GM15510 (cell line): ENCODE results near the gene HLA-A.

Experiments used
- POLR2A ChIP-seq: IDR thresholded peaks from 3 replicates; pipeline ENCODE4 v1.6.1; 2011; ENCODE audit warnings: borderline replicate concordance; ENCODE audit not compliant: insufficient read length; ENCODE audit errors: extremely low read depth

The HLA-A gene

GRCh38 chr6:29925727-29926412 lies 16.5 kb upstream of the HLA-A start:
- no peak for TF ChIP-seq POLR2A

- peak; percentile 73 for TF ChIP-seq POLR2A
Observed at GRCh38 chr6:29926413-29927274, 15.7 kb upstream of the HLA-A start.

- TF ChIP-seq POLR2A = no peak
Observed at GRCh38 chr6:29927275-29927569, 15.1 kb upstream of the HLA-A start.

GRCh38 chr6:29927841-29928388 lies 14.4 kb upstream of the HLA-A start:
- TF ChIP-seq POLR2A = no peak

GRCh38 chr6:29933955-29934354 lies 8.4 kb upstream of the HLA-A start:
- no peak for TF ChIP-seq POLR2A

GRCh38 chr6:29935273-29935955 lies 6.9 kb upstream of the HLA-A start:
- no peak for TF ChIP-seq POLR2A

- no peak for TF ChIP-seq POLR2A
Observed at GRCh38 chr6:29938746-29939508, 3.4 kb upstream of the HLA-A start.

GRCh38 chr6:29941016-29941415 lies 1.3 kb upstream of the HLA-A start:
- no peak for TF ChIP-seq POLR2A

GRCh38 chr6:29941471-29941870 lies 861 bp upstream of the HLA-A start:
- TF ChIP-seq POLR2A = no peak

- no peak for TF ChIP-seq POLR2A
Observed at GRCh38 chr6:29941916-29942274, 437 bp upstream of the HLA-A start.

GRCh38 chr6:29943053-29943966 lies 978 bp downstream of the HLA-A start:
- TF ChIP-seq POLR2A = no peak

- TF ChIP-seq POLR2A = no peak
Observed at GRCh38 chr6:29945281-29945820, 3.0 kb downstream of the HLA-A start.
